Measurements from ENCODE around the gene CACNA1G.

CACNA1G gene

DNA sequence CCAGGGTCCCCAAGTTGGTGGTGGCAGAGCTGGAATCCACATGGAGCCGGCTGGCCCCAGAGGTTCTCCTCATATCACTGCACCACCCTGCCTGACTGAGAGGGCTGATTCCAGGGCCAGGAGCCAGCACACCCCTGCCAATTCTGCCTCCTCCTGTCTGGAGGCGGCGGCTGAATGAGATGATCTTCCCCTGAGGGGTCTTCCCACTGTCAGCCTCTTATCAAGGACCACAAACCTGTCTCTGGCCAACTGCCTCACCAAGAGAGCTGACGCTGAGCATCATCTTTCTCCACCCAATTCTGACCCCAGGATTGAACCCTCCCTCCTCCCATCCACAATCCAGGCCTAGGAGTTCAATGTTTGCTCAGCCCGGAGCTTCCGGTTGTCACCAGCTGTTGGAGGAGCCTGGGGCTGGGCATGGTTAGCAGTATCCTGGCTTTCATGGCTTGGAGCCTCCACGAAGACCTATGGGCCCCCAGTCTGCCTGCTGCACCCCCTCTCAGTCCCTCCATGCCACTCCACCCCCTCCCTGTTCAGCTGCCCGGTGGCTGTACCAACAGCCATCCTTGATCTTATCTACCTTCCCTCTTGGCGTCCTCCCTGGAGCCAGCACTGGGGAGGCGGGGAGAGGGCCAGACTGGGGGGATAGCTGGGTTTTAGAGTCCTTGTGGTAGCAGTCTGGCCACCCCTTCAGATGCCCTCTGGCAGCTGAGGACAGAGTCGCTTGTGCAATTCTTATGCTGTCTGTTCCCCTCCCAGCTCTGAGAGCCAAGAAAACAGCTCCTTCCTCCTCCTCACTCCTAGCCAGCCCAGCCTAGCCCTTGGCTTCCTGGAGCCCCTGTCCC is 99.7 kb downstream of the CACNA1G start:
- DNase-seq: no peak

DNA sequence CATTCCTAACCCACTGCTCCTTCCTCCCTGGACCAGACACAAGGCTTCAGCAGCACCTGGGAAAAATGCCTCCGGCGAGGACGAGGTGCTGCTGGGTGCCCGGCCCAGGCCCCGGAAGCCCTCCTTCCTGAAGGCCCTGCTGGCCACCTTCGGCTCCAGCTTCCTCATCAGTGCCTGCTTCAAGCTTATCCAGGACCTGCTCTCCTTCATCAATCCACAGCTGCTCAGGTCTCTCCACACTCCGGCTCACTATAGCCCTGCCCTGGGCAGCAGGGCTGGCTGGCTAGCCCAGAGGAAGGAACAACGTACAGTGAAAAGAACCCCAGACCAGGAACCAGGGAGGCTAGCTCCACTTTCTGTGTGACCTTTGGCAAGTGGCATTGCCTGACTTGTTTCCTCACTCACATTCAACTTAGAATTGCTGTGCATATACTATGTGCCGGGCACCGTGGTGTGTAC is 100.4 kb downstream of the CACNA1G start:
- DNase-seq: no peak

DNA sequence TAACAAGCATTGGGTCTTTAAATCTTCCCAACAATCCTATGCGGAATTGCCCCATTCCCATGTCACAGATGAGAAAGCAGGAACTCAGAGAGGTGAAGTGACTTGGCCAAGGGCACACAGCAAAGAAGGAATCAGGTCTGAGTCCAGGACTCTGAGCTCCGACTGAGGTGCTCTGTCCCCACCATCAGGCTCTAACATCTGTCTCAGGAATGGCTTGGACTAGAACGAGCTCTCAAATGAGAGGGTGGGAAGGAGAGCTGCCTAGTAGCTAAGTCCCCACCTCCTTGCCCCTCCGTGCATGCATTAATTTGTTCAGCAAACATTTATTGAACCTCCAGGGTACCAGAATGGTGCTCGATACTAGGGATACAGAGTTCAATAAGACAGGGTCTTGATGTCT is 100.8 kb downstream of the CACNA1G start:
- DNase-seq: no peak

DNA sequence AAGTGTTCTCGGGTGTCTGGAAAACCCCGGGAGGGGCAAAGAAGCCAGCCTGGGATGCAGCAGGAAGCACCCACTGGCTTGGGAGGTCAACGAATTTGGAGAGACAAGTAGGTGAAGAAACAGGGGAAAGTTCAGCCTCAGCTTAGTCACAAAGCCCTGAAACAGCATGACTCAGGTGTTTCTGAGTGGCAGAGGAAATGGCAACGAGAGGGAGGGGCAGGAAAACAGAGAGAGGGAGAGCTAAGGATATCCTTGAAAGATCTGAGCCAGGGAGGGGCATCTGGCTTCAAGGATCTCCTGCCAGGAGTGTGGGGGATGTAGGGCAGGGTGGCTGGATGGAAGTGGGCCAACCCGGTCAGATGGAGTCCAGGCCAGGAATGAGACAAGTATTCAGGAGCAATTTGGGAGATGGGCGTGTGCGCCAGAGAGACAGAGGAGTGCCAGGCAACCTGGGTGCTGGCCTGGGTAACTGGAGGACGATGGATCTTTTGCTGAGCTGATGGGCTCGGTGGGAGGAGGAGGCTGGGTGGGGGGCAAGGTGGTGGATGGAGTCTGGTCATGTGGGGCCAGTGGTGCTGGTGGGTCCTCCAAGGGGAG is 101.4 kb downstream of the CACNA1G start:
- DNase-seq: peak; percentile 86

DNA sequence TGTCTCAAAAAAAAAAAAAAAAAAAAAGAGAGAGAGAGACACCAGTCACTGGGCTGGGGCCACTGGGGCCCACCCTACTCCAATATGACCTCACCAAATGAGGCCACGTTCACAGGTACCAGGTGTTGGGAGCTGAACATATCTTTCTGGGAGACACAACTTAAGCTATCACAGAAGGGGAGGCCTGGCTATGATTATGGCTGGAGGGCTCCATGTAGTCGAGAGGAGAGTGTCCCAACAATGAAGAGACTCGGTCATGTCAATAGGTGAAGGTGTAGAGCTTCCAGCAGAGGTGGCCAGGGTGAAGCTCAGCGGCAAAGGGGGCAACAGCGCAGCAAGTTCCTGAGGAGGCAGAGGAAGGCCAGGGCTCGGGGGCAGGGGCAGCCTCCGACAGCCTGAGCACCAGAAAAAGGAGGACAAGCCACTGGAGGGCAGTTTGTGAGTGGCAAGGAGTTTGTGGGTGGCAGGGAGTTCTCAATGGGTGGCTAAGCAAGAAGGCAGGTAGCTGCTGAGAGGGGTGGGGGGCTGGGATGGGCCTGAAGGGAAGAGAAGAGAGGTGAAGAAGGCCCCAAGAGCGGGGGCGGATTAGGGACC is 102.2 kb downstream of the CACNA1G start:
- DNase-seq: no peak

DNA sequence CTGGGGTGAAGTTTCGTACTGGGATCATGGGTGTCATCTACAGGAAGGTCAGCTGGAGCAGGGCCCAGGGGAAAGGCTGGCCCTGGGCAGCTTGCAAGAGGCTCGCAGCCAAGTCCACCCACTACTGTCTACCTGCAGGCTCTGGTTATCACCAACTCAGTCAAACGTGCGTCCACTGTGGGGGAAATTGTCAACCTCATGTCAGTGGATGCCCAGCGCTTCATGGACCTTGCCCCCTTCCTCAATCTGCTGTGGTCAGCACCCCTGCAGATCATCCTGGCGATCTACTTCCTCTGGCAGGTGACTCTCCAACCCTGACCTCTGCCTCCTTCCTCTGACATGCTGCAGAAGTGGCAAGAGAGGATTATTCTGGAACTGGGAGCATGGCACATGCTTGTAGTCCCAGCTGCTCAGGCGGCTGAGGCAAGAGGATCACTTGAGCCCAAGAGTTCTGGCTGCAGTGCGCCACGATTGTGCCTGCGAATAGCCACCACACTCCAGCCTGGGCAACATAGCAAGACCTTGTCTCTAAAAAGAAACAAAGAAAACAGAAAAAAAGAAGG is 103.4 kb downstream of the CACNA1G start:
- DNase-seq: no peak

DNA sequence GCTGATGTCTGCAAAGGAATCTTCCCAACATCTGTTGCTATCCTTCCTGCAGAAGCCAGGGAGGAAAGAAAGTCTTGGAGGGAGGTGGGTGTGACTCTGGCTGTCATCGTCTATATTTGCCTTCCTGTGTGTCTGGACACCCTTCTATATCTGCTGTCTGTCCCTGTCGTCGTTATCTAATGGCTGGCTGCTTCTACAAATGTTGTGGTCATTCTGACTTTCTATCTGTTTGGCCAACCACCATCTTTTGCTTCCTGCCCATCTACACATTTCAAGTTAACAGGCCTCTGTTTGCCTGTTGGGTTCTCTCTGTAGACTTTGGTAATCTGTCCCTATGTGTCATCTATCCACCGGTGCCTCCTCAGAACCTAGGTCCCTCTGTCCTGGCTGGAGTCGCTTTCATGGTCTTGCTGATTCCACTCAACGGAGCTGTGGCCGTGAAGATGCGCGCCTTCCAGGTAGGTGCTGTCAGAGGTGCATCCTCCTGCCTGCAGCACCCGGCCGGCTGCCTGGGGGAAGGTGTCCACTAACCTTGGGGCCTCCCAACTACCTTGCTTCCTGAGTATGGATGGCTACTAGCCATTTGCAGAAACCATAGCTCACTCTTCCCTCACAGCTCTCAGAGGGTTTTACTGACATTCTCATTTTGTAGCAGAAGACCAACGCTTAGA is 104.4 kb downstream of the CACNA1G start:
- DNase-seq: no peak

DNA sequence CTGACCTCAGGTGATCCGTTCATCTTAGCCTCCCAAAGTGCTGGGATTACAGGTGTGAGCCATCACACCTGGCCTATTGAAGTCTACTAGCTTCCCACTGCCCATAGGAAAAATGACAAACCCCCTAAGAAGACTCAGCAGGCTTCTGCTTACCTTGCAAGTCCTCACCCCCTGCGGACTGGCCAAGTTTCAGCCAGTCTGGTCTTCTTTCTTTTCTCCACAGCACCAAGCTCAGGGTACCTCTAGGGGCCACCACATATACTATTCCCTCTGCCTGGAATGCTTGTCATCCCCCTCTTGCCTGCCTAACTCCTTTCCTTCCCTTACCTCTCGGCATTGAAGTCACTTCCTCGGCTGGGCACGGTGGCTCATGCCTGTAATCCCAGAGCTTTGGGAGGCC is 105.3 kb downstream of the CACNA1G start:
- DNase-seq: no peak

DNA sequence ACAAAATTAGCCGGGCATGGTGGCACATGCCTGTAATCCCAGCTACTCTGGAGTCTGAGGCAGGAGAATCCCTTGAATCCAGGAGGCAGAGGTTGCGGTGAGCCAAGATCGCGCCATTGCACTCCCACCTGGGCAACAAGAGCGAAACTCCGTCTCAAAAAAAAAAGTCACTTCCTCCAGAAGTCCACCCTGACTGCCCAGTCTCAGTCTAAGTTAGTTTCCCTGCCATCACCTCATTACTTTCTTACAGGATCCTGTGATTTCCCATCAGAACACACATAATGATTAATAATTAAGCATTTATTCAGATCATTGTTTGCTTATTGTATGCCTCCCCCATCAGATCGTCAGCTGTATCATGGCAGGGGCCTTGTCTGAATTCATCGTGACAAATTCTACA is 105.8 kb downstream of the CACNA1G start:
- no peak for DNase-seq

DNA sequence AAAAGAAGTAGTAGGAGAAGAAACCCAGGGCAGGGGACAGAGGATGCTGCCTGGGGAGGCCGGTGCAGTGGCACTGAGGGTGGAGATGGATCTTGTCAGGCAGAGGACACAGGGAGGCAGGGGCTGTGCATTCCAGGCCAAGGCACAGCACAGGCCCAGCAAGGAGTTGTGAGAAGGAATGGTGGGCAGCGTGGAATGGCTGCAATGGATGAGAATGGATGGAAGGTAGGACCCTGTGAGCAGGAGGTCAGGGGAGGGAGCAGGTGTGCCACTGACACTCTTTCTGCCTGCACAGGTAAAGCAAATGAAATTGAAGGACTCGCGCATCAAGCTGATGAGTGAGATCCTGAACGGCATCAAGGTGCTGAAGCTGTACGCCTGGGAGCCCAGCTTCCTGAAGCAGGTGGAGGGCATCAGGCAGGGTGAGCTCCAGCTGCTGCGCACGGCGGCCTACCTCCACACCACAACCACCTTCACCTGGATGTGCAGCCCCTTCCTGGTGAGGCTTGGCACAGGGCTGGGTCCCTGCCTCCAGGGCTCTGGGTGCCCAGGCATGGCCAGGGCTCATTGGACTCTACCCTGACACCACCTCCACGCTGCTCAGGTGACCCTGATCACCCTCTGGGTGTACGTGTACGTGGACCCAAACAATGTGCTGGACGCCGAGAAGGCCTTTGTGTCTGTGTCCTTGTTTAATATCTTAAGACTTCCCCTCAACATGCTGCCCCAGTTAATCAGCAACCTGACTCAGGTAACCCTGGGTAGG is 106.9 kb downstream of the CACNA1G start:
- no peak for DNase-seq

DNA sequence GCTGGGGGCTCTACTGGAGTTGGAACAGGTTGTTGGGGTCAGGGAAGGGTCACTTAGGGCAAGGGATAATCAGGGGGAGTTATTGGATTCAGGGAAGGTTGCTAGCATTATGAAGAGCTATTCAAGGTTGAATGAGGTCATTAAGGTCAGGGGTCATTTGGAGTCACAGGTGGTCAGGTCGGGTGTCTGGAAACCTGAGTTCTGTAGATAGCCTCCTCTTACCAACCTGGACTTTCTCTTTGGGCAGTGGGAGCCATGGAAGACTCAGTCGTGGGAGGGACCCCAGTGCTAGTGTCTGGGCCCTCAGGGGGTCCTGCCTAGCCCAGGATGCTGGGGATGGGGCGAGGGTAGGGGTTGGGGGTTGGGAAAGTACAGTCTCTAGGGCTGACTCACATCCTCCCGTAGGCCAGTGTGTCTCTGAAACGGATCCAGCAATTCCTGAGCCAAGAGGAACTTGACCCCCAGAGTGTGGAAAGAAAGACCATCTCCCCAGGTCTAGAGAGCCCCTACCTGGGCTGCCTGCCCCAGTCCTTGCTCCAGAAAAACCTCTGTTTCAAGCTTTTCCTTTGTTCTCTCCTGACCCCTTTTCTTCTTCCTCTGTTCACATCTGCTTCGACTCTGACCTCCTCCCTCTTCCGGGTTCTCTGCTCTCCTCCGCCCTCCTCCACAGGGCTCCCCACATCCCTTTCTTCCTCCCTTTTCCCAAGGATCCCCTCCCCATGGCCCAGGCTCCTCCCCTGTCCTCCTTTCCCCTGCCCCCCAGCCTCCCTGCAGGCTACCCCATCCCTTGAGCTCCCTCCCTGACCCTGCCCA is 107.7 kb downstream of the CACNA1G start:
- DNase-seq: peak; percentile 70

DNA sequence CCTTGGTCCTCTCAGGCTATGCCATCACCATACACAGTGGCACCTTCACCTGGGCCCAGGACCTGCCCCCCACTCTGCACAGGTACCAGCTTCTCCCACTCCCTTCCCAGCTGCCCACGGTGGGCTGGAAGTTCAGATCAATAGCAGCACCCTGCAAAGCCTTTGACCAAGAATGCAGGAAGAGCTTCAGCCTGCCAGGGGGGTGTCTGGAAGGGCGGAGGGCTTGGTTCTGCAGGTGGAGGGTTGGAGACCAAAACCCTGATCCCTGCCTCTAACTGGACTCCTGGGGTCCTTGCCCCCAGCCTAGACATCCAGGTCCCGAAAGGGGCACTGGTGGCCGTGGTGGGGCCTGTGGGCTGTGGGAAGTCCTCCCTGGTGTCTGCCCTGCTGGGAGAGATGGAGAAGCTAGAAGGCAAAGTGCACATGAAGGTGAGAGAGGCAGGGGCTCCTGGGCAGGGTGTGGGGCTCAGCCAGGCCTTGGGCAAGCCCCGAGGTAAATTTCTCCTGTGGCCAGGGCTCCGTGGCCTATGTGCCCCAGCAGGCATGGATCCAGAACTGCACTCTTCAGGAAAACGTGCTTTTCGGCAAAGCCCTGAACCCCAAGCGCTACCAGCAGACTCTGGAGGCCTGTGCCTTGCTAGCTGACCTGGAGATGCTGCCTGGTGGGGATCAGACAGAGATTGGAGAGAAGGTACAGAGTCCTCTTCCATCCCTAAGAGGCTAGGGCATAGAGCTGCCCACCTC is 108.5 kb downstream of the CACNA1G start:
- DNase-seq: no peak

DNA sequence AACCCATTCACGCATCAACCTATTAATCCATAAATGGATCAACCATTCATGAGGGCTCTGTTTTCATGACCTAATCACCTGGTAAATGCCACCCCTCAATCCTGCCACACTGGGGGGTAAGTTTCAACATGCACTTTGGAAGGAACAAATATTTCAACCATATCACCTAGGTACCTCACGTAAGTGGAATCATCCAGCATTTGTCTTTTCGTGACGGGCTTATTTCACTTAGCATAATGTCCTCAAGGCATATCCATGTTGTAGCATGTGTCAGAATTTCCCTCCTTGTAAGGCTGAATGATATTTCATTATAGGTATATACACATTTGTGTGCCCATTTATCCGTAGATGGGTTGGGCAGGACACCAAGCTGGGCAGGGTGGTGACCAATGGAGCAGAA is 111.6 kb downstream of the CACNA1G start:
- DNase-seq: no peak

DNA sequence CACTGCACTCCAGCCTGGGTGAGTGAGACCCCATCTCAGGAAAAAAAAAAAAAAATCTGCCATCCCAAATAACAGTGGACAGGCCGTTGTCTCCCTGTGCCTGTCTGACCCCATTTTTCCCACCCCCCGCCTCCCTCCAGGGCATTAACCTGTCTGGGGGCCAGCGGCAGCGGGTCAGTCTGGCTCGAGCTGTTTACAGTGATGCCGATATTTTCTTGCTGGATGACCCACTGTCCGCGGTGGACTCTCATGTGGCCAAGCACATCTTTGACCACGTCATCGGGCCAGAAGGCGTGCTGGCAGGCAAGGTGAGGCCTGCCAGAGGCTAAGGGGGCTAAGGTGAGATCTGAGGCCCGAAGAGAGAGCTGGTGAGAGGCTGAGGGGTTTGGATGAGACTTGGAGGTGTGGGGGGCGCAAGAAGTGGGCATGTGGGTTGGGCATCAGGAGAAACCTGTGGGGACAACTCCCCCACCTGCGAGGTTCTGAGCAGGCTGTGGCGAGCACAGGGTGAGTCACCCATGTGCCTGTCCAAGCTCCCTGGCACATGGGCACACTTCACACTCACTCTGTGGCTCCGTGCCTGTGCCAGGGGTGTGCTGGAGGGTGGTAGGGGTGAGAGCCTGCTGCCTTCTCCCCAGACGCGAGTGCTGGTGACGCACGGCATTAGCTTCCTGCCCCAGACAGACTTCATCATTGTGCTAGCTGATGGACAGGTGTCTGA is 112.5 kb downstream of the CACNA1G start:
- DNase-seq: no peak

DNA sequence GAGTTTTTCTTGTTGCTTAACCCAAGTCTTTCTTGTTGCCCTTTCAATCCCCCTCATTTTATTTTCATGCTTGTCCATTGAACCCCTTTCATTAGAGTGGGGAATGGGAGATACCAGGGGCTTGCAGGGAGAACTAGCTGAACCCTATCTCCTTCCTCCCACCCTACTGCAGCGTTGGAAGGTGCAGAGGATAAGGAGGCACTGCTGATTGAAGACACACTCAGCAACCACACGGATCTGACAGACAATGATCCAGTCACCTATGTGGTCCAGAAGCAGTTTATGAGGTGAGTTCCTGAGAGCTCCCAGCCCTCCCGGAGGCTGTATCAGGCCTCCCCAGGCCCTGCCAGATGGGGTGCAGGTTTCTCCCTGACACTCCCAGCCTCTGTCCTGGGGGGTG is 114.7 kb downstream of the CACNA1G start:
- DNase-seq: no peak

DNA sequence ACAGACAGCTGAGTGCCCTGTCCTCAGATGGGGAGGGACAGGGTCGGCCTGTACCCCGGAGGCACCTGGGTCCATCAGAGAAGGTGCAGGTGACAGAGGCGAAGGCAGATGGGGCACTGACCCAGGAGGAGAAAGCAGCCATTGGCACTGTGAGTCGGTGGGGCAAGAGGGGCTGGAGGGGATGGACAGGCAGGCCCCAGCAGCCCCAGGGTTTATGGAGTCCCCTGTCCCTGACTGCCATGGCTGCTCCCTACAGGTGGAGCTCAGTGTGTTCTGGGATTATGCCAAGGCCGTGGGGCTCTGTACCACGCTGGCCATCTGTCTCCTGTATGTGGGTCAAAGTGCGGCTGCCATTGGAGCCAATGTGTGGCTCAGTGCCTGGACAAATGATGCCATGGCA is 115.1 kb downstream of the CACNA1G start:
- DNase-seq: no peak

DNA sequence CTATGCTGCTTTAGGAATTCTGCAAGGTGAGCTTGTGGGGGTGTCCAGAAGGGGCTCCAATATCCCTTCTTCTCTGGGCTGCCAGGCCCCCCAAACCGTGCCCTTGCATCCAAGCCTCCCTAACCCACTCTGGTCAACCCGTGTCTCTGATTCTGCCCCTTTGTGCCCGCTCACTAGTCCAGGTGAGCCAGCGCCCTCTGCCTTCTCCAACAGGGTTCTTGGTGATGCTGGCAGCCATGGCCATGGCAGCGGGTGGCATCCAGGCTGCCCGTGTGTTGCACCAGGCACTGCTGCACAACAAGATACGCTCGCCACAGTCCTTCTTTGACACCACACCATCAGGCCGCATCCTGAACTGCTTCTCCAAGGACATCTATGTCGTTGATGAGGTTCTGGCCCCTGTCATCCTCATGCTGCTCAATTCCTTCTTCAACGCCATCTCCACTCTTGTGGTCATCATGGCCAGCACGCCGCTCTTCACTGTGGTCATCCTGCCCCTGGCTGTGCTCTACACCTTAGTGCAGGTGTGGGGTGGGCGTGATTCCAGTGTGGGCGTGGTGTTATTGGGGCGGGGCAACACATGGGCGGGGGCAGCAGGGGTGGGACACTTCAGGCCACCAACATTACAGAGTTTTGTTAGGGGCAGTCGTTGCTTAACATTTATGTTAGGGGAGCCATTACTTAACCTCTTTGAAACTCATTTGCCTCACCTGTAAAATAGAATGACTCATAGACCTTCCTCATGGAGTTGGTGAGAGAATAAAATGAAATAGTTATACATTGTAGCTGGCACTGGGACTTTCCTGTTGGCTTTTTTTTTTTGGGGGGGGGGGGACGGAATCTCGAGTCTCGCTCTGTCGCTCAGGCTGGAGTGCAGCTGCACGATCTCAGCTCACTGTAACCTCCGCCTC is 115.8 kb downstream of the CACNA1G start:
- DNase-seq: no peak
